ENCODE results near the gene AP3S2.

The AP3S2 gene

DNA sequence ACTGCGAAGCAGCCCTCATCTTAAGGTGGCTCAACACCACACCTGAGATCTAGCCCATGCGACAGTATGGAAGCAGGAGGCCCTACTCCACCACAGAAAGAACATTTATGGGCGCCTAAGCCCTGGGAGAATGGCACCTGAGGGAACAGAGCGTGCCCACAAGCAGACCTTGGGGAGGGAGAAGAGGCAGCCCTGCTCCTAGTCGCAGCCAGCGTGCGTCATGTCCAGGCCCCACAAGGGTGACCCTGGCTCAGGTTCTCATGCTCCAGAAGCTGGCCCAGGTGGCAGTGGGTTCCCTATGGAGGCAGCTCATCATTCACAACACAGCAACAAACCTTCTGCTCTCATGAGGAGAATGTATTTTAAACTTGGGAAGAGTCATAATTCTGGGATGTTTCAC, 59.8 kb downstream of the AP3S2 start:
- Histone ChIP-seq H3K79me2 (ENCODE audit: insufficient read depth, low read length) (no peaks in the 10 kb centered on the region), H3K27me3 (ENCODE audit: low read length) (no peaks in the 10 kb centered on the region), H3K4me3 (ENCODE audit: insufficient read depth, low read length, poor library complexity, severe bottlenecking) (no peak overlapping the region), H3K4me2 (ENCODE audit: low read depth, low read length, poor library complexity, severe bottlenecking) (no peak overlapping the region), H3F3A (ENCODE audit: insufficient read depth) (no peaks in the 10 kb centered on the region), H4K20me1 (ENCODE audit: low read depth, low read length) (no peaks in the 10 kb centered on the region), H3K9ac (ENCODE audit: low read length) (no peak overlapping the region), H3K36me3 (ENCODE audit: low read length) (no peaks in the 10 kb centered on the region), H2AFZ (ENCODE audit: low read depth, low read length, severe bottlenecking) (no peak overlapping the region), H3K9me3 (ENCODE audit: insufficient read depth, low read length) (no peaks in the 10 kb centered on the region), H3K9me2 (replicated peaks; ENCODE audit: insufficient read depth, low read length) (no peaks in the 10 kb centered on the region), H3K27ac (ENCODE audit: low read depth, low read length) (no peak overlapping the region)
- TF ChIP-seq, protein P1, sequence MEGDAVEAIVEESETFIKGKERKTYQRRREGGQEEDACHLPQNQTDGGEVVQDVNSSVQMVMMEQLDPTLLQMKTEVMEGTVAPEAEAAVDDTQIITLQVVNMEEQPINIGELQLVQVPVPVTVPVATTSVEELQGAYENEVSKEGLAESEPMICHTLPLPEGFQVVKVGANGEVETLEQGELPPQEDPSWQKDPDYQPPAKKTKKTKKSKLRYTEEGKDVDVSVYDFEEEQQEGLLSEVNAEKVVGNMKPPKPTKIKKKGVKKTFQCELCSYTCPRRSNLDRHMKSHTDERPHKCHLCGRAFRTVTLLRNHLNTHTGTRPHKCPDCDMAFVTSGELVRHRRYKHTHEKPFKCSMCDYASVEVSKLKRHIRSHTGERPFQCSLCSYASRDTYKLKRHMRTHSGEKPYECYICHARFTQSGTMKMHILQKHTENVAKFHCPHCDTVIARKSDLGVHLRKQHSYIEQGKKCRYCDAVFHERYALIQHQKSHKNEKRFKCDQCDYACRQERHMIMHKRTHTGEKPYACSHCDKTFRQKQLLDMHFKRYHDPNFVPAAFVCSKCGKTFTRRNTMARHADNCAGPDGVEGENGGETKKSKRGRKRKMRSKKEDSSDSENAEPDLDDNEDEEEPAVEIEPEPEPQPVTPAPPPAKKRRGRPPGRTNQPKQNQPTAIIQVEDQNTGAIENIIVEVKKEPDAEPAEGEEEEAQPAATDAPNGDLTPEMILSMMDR (IDR thresholded peaks at IDR 0.05; ENCODE audit: insufficient read depth, low read length, poor library complexity, severe bottlenecking), result no peak
- no peak for TF ChIP-seq EZH2phosphoT487 (conservative IDR thresholded peaks at IDR 0.05; ENCODE audit: low read length)

DNA sequence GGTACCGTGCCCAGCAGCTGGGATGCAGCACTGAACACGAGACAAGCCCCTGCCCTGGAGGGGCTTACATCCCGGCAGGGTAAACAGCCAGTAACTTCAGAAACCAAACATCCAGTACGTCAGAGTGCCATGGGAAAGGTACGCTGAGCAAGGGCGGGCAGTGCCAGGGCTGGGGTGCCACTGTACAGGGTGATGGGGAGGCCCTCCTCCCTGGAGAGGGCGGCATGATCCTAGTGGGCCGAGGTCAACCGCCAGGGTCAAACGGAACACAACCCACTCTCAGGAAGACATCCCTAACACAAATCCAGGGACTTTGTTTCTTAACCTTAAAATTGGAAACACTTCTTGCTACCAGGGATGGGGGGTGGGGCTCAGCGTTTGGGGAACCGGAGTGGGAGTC, 63.2 kb downstream of the AP3S2 start:
- Histone ChIP-seq H3K4me3 (ENCODE audit: insufficient read depth, low read length, poor library complexity, severe bottlenecking) (no peak overlapping the region), H3K4me2 (ENCODE audit: low read depth, low read length, poor library complexity, severe bottlenecking) (no peak overlapping the region)
- no peak for TF ChIP-seq EZH2phosphoT487 (conservative IDR thresholded peaks at IDR 0.05; ENCODE audit: low read length)
- TF ChIP-seq, protein P1 (IDR thresholded peaks at IDR 0.05; ENCODE audit: insufficient read depth, low read length, poor library complexity, severe bottlenecking), result no peak

DNA sequence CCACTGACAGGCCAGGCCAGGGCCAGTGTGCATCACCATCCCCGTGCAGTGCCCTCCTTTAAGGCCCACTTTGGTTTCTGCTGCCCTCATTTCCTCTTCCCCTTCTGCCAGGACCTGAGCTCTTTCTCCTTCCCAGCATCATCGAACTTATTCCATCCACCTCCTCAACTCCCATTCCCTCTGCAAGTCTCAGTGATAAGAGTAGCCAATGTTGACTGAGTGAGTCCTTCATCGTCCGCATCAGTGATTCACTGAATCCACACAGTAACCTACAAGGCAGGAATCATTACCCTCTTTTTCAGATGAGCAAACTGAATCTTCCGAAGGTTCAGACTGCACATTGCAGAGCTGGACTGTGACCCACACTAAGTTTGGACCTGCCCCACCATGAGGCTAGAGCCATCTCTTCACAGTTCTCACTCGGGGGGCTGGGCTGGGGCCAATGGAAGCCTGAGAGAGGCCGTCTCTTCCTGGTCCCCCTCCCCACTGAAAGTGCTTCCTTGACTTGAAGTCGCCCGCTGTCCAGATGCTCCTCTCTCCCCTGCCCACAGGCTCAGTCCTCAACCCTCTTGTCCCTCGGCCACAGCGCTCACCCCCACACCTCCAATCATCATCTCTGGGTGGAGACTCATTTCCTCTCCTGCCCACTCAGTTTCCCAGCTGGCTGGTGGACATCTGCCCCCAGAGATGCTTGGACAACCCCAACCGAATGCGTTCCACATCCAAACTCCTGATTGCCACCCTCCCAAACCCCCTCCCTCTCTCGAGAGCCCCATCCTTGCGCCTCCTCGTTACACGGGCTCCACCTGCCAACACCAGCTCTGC, 64.0 kb downstream of the AP3S2 start:
- no peak overlapping the region for H3K27ac ChIP-seq (ENCODE audit: low read depth, low read length)
- H2AFZ ChIP-seq (ENCODE audit: low read depth, low read length, severe bottlenecking), result no peak overlapping the region
- H3K9me3 ChIP-seq (ENCODE audit: insufficient read depth, low read length), result no peaks in the 10 kb centered on the region
- no peaks in the 10 kb centered on the region for H3K9me2 ChIP-seq (replicated peaks; ENCODE audit: insufficient read depth, low read length)
- no peaks in the 10 kb centered on the region for H3K36me3 ChIP-seq (ENCODE audit: low read length)
- H3K4me2 ChIP-seq (ENCODE audit: low read depth, low read length, poor library complexity, severe bottlenecking), result no peak overlapping the region
- no peaks in the 10 kb centered on the region for H3K27me3 ChIP-seq (ENCODE audit: low read length)
- no peak overlapping the region for H3K9ac ChIP-seq (ENCODE audit: low read length)
- no peaks in the 10 kb centered on the region for H4K20me1 ChIP-seq (ENCODE audit: low read depth, low read length)
- H3K4me3 ChIP-seq (ENCODE audit: insufficient read depth, low read length, poor library complexity, severe bottlenecking), result no peak overlapping the region
- H3K79me2 ChIP-seq (ENCODE audit: insufficient read depth, low read length), result no peaks in the 10 kb centered on the region
- no peaks in the 10 kb centered on the region for H3F3A ChIP-seq (ENCODE audit: insufficient read depth)
- TF ChIP-seq EZH2phosphoT487 (conservative IDR thresholded peaks at IDR 0.05; ENCODE audit: low read length), result no peak
- TF ChIP-seq, protein P1 (IDR thresholded peaks at IDR 0.05; ENCODE audit: insufficient read depth, low read length, poor library complexity, severe bottlenecking), result no peak

More for the DNA sequence above, 63.2 kb downstream of the AP3S2 start:
- Histone ChIP-seq H3K9me3 (ENCODE audit: insufficient read depth, low read length) (no peaks in the 10 kb centered on the region), H3K27me3 (ENCODE audit: low read length) (no peaks in the 10 kb centered on the region), H3K9me2 (replicated peaks; ENCODE audit: insufficient read depth, low read length) (no peaks in the 10 kb centered on the region), H3K36me3 (ENCODE audit: low read length) (no peaks in the 10 kb centered on the region), H4K20me1 (ENCODE audit: low read depth, low read length) (no peaks in the 10 kb centered on the region), H3K9ac (ENCODE audit: low read length) (no peak overlapping the region), H3F3A (ENCODE audit: insufficient read depth) (no peaks in the 10 kb centered on the region), H3K79me2 (ENCODE audit: insufficient read depth, low read length) (no peaks in the 10 kb centered on the region), H3K27ac (ENCODE audit: low read depth, low read length) (no peak overlapping the region), H2AFZ (ENCODE audit: low read depth, low read length, severe bottlenecking) (no peak overlapping the region)
